HCT116 (cell line): Measurements from ENCODE around the gene ASRGL1.

Source experiments
- EZH2 ChIP-seq: fragments of 200-600 bp; sonication (generic); IDR thresholded peaks from 2 replicates; pipeline ENCODE4 v1.6.1; 2017; ENCODE audit warnings: antibody characterized with exemption, mixed run types
- EZH2phosphoT487 ChIP-seq: fragments of 200-600 bp; IDR thresholded peaks from 2 replicates; pipeline ENCODE4 v1.6.1; 2018; ENCODE audit warnings: antibody characterized with exemption, borderline replicate concordance
- POLR2A ChIP-seq: IDR thresholded peaks from 2 replicates; pipeline ENCODE4 v1.7.0; 2011; ENCODE audit warnings: borderline replicate concordance; ENCODE audit not compliant: insufficient read depth, insufficient read length; ENCODE audit errors: extremely low read depth
- POLR2AphosphoS5 ChIP-seq: IDR thresholded peaks from 2 replicates; pipeline ENCODE4 v1.6.1; 2011; ENCODE audit warnings: mild to moderate bottlenecking, low read depth, low read length, moderate library complexity
- RAD21 ChIP-seq: IDR thresholded peaks from 2 replicates; pipeline ENCODE4 v1.6.1; 2012; ENCODE audit warnings: low read depth, mild to moderate bottlenecking
- SIN3A ChIP-seq: IDR thresholded peaks from 2 replicates; pipeline ENCODE4 v1.6.1; 2012; ENCODE audit warnings: low read depth
- SRF ChIP-seq: IDR thresholded peaks from 2 replicates; pipeline ENCODE4 v1.6.1; 2012; ENCODE audit warnings: low read depth
- YY1 ChIP-seq: IDR thresholded peaks from 2 replicates; pipeline ENCODE4 v1.6.1; 2011; ENCODE audit warnings: low read length, low read depth, moderate library complexity, mild to moderate bottlenecking; ENCODE audit not compliant: insufficient replicate concordance; ENCODE audit errors: extremely low read depth
- ZNF274 ChIP-seq: fragments of 200-500 bp; sonication (Bioruptor generic); IDR thresholded peaks from 2 replicates; pipeline ENCODE4 v1.6.1; 2014; ENCODE audit warnings: mild to moderate bottlenecking, low read depth, low read length, inconsistent platforms
- TF ChIP-seq, protein P1 (sequence below), 3 experiments: fragments of 200-600 bp in 1 of 3; sonication (generic) in 1 of 3; IDR thresholded peaks in 2 of 3; conservative IDR thresholded peaks in 1 of 3; 2 replicates each; pipeline ENCODE4 v1.5.1; 2012 to 2017; ENCODE audit warnings: low read depth in 2 of 3, low read length in 2 of 3, antibody characterized with exemption in 1 of 3, borderline replicate concordance in 1 of 3, control low read depth in 1 of 3, mild to moderate bottlenecking in 1 of 3, mixed read lengths in 1 of 3, mixed run types in 1 of 3, moderate library complexity in 1 of 3; ENCODE audit not compliant: insufficient read depth in 1 of 3
- TF ChIP-seq, protein P2 (sequence below): IDR thresholded peaks from 2 replicates; pipeline ENCODE4 v1.6.1; 2012

DNA sequence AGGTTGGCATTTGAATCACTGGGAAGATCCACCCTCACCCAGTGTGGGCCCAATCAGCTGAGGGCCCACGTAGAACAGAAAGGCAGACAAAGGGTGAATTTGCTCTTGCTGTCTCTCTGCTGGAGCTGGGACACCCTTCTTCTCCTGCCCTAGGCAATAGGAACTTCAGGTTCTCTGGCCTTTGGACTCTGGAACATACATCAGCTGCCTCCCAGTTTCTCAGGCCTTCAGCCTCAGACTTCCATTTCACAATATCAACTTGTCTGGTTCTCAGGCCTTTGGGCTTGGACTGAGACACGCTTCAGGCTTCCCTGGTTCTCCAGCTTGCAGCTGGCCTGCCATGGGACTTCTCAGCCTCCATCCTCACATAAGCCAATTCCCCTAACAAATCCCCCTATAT is 14.7 kb upstream of the ASRGL1 start:
- TF ChIP-seq EZH2phosphoT487 (no peak), POLR2A (no peak), EZH2 (no peak), SIN3A (no peak), SRF (no peak), RAD21 (no peak), POLR2AphosphoS5 (no peak), YY1 (no peak), ZNF274 (no peak)
- TF ChIP-seq, protein P1, sequence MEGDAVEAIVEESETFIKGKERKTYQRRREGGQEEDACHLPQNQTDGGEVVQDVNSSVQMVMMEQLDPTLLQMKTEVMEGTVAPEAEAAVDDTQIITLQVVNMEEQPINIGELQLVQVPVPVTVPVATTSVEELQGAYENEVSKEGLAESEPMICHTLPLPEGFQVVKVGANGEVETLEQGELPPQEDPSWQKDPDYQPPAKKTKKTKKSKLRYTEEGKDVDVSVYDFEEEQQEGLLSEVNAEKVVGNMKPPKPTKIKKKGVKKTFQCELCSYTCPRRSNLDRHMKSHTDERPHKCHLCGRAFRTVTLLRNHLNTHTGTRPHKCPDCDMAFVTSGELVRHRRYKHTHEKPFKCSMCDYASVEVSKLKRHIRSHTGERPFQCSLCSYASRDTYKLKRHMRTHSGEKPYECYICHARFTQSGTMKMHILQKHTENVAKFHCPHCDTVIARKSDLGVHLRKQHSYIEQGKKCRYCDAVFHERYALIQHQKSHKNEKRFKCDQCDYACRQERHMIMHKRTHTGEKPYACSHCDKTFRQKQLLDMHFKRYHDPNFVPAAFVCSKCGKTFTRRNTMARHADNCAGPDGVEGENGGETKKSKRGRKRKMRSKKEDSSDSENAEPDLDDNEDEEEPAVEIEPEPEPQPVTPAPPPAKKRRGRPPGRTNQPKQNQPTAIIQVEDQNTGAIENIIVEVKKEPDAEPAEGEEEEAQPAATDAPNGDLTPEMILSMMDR (IDR thresholded peaks at IDR 0.05 in 2 of 3, conservative IDR thresholded peaks at IDR 0.05 in 1 of 3; ENCODE audit: borderline replicate concordance in 1 of 3, insufficient read depth in 1 of 3, low read depth in 2 of 3, low read length in 2 of 3) = no peak
- TF ChIP-seq, protein P2, sequence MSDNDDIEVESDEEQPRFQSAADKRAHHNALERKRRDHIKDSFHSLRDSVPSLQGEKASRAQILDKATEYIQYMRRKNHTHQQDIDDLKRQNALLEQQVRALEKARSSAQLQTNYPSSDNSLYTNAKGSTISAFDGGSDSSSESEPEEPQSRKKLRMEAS = no peak
